MM.1S (cell line): ENCODE results near the gene RNF152.

ENCODE experiments used
- DNase-seq: peaks from one replicate; pipeline ENCODE4 v3.0.0-alpha.2; 2015
- H2AFZ ChIP-seq: fragments of 300-600 bp; sonication (generic); 2 replicates; pipeline ENCODE4 v1.6.0; 2016; ENCODE audit warnings: antibody characterized with exemption, low read length
- H3F3A ChIP-seq: fragments of 300-600 bp; sonication (generic); 2 replicates; pipeline ENCODE4 v1.6.1; 2016; ENCODE audit warnings: mild to moderate bottlenecking, antibody characterized with exemption, low read length, moderate library complexity, mixed read lengths; ENCODE audit not compliant: insufficient read depth
- H3K27ac ChIP-seq: fragments of 300-600 bp; sonication (generic); 2 replicates; pipeline ENCODE4 v1.5.1; 2016; ENCODE audit warnings: mild to moderate bottlenecking, low read length
- H3K27me3 ChIP-seq: fragments of 300-600 bp; sonication (generic); replicated peaks from 2 replicates; pipeline ENCODE4 v1.6.0; 2016; ENCODE audit warnings: low read length; ENCODE audit not compliant: insufficient read depth
- H3K36me3 ChIP-seq: fragments of 300-600 bp; sonication (generic); replicated peaks from 2 replicates; pipeline ENCODE4 v1.6.1; 2016; ENCODE audit warnings: mild to moderate bottlenecking, low read length, mixed read lengths; ENCODE audit not compliant: insufficient read depth
- H3K4me1 ChIP-seq: fragments of 300-600 bp; sonication (generic); 2 replicates; pipeline ENCODE4 v1.6.1; 2016; ENCODE audit warnings: low read length, mixed read lengths
- H3K4me2 ChIP-seq: fragments of 300-600 bp; sonication (generic); 2 replicates; pipeline ENCODE4 v1.6.0; 2016; ENCODE audit warnings: low read depth, low read length
- H3K4me3 ChIP-seq: fragments of 300-600 bp; sonication (generic); 2 replicates; pipeline ENCODE4 v1.5.1; 2016; ENCODE audit warnings: low read length, mixed read lengths
- H3K79me2 ChIP-seq: fragments of 300-600 bp; sonication (generic); 2 replicates; pipeline ENCODE4 v1.6.1; 2016; ENCODE audit warnings: mixed run types, low read length, mixed read lengths
- H3K9ac ChIP-seq: fragments of 300-600 bp; sonication (generic); 2 replicates; pipeline ENCODE4 v1.6.1; 2016; ENCODE audit warnings: low read length, mixed read lengths
- H3K9me2 ChIP-seq: fragments of 300-600 bp; sonication (generic); replicated peaks from 2 replicates; pipeline ENCODE4 v1.6.1; 2016; ENCODE audit warnings: mild to moderate bottlenecking, low read length, mixed read lengths; ENCODE audit not compliant: insufficient read depth
- H3K9me3 ChIP-seq: fragments of 300-600 bp; sonication (generic); replicated peaks from 2 replicates; pipeline ENCODE4 v1.6.1; 2016; ENCODE audit warnings: mild to moderate bottlenecking, low read length, mixed read lengths; ENCODE audit not compliant: insufficient read depth
- H4K20me1 ChIP-seq: fragments of 300-600 bp; sonication (generic); 2 replicates; pipeline ENCODE4 v1.6.1; 2016; ENCODE audit warnings: mild to moderate bottlenecking, low read length, moderate library complexity, mixed read lengths; ENCODE audit not compliant: insufficient read depth
- CTCF ChIP-seq: fragments of 300-600 bp; sonication (generic); IDR thresholded peaks from 2 replicates; pipeline ENCODE4 v1.5.1; 2016; ENCODE audit warnings: antibody characterized with exemption, low read length, mixed read lengths
- EZH2 ChIP-seq: fragments of 300-600 bp; sonication (generic); optimal IDR thresholded peaks from 2 replicates; pipeline ENCODE3; 2017; ENCODE audit warnings: low read depth, mild to moderate bottlenecking, antibody characterized with exemption, low read length, mixed read lengths
- EZH2phosphoT487 ChIP-seq: fragments of 300-600 bp; sonication (generic); IDR thresholded peaks from 2 replicates; pipeline ENCODE4 v1.6.1; 2018; ENCODE audit warnings: antibody characterized with exemption, low read length

Gene RNF152

GRCh38 chr18:61852496-61852895 lies 40.3 kb downstream of the RNF152 start:
- no peak overlapping the region for H3K4me2 ChIP-seq
- no peaks in the 10 kb centered on the region for H3F3A ChIP-seq
- no peaks in the 10 kb centered on the region for H3K36me3 ChIP-seq
- no peak overlapping the region for H2AFZ ChIP-seq
- no peak overlapping the region for H3K4me3 ChIP-seq
- no peak for TF ChIP-seq EZH2phosphoT487
- TF ChIP-seq CTCF = no peak
- no peak for TF ChIP-seq EZH2
- H4K20me1 ChIP-seq = no peaks in the 10 kb centered on the region
- no peaks in the 10 kb centered on the region for H3K4me1 ChIP-seq
- H3K27ac ChIP-seq = no peak overlapping the region
- H3K9ac ChIP-seq = no peak overlapping the region
- H3K9me3 ChIP-seq = no peaks in the 10 kb centered on the region
- no peaks in the 10 kb centered on the region for H3K79me2 ChIP-seq
- no peaks in the 10 kb centered on the region for H3K9me2 ChIP-seq
- no peaks in the 10 kb centered on the region for H3K27me3 ChIP-seq
- no peak for DNase-seq

DNA sequence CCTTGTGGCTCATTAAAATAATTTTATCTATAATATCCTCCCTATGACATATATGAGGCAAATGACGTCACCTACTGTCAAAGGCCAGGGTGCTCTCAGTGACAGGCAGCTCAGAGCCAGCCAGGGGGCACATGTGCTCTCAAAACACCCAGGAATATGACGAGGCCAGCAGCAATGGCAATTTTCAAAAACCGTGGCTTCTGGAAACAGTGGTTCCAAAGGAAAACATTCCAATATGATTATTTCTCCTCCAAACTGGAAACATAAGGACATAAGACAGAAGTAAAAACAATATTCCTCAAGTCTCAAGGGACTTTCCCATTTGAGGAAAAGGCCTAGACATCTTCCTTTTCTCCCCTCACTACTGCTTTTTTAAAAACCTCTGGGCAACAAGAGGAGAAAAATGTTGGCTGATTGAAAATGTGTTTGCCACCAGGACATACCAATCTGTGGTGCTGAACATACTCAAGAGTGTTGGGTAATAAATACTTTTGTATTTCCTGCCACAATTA lies 40.8 kb downstream of the RNF152 start:
- H4K20me1 ChIP-seq = no peaks in the 10 kb centered on the region
- no peaks in the 10 kb centered on the region for H3K4me1 ChIP-seq
- H3K4me2 ChIP-seq = no peak overlapping the region
- DNase-seq = no peak
- H2AFZ ChIP-seq = no peak overlapping the region
- H3K9me2 ChIP-seq = no peaks in the 10 kb centered on the region
- H3K27me3 ChIP-seq = no peaks in the 10 kb centered on the region
- H3K79me2 ChIP-seq = no peaks in the 10 kb centered on the region
- H3K9ac ChIP-seq = no peak overlapping the region
- no peaks in the 10 kb centered on the region for H3K9me3 ChIP-seq
- H3K36me3 ChIP-seq = no peaks in the 10 kb centered on the region
- H3K4me3 ChIP-seq = no peak overlapping the region
- H3K27ac ChIP-seq = no peak overlapping the region
- no peak for TF ChIP-seq CTCF
- TF ChIP-seq EZH2phosphoT487 = no peak
- TF ChIP-seq EZH2 = no peak
- H3F3A ChIP-seq = no peaks in the 10 kb centered on the region

GRCh38 chr18:61851279-61851678 lies 41.5 kb downstream of the RNF152 start:
- DNase-seq = no peak
- Histone ChIP-seq H3K9me2 (no peaks in the 10 kb centered on the region), H2AFZ (no peak overlapping the region), H3K27me3 (no peaks in the 10 kb centered on the region), H3K4me2 (no peak overlapping the region), H3K4me1 (no peaks in the 10 kb centered on the region), H3K27ac (no peak overlapping the region), H4K20me1 (no peaks in the 10 kb centered on the region), H3K79me2 (no peaks in the 10 kb centered on the region), H3K9me3 (no peaks in the 10 kb centered on the region), H3K4me3 (no peak overlapping the region), H3K9ac (no peak overlapping the region), H3F3A (no peaks in the 10 kb centered on the region), H3K36me3 (no peaks in the 10 kb centered on the region)
- TF ChIP-seq EZH2 (no peak), EZH2phosphoT487 (no peak), CTCF (no peak)

DNA sequence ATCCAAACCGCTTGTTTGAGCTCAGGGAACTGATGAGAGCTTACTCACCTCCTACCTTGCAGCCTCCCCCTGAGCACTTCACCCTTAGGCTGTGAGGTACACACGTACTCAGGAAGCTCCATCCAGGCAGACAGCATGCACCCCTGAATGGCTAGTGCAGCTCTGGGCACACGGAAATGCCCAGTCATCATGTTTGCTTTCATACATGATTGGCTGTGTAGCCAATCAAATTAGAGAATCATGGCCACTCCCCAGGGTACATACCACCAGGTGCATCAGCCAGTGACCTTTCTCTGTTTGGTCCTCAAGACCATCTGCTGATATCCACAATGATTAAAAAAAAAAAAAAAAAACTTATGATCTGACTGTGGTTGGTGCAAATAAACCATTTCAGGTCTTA lies 42.1 kb downstream of the RNF152 start:
- no peaks in the 10 kb centered on the region for H3K27me3 ChIP-seq
- DNase-seq = no peak
- no peak overlapping the region for H3K9ac ChIP-seq
- H4K20me1 ChIP-seq = no peaks in the 10 kb centered on the region
- no peak overlapping the region for H3K27ac ChIP-seq
- no peaks in the 10 kb centered on the region for H3F3A ChIP-seq
- H3K9me2 ChIP-seq = no peaks in the 10 kb centered on the region
- H2AFZ ChIP-seq = no peak overlapping the region
- no peak overlapping the region for H3K4me3 ChIP-seq
- no peak overlapping the region for H3K4me2 ChIP-seq
- H3K4me1 ChIP-seq = no peaks in the 10 kb centered on the region
- no peaks in the 10 kb centered on the region for H3K36me3 ChIP-seq
- TF ChIP-seq EZH2phosphoT487 (no peak), EZH2 (no peak), CTCF (no peak)
- H3K9me3 ChIP-seq = no peaks in the 10 kb centered on the region
- no peaks in the 10 kb centered on the region for H3K79me2 ChIP-seq
